Uterus (tissue), 2 donors: ENCODE data around the gene RNF5.

ENCODE experiments used
- CTCF ChIP-seq, 4 experiments: fragments of 200-600 bp in 2 of 4; fragments of 450-650 bp in 2 of 4; sonication (generic) in 2 of 4; IDR thresholded peaks; one replicate each; pipeline ENCODE4 v1.5.1; 2016 to 2019; ENCODE audit warnings: antibody characterized with exemption in 4 of 4, mild to moderate bottlenecking in 2 of 4, moderate library complexity in 1 of 4
- POLR2A ChIP-seq, 2 donors: fragments of 450-650 bp; IDR thresholded peaks; one replicate each; pipeline ENCODE4 v1.6.1; 2016; ENCODE audit warnings: antibody characterized with exemption in 2 of 2, mild to moderate bottlenecking in 1 of 2, moderate library complexity in 1 of 2

DNA sequence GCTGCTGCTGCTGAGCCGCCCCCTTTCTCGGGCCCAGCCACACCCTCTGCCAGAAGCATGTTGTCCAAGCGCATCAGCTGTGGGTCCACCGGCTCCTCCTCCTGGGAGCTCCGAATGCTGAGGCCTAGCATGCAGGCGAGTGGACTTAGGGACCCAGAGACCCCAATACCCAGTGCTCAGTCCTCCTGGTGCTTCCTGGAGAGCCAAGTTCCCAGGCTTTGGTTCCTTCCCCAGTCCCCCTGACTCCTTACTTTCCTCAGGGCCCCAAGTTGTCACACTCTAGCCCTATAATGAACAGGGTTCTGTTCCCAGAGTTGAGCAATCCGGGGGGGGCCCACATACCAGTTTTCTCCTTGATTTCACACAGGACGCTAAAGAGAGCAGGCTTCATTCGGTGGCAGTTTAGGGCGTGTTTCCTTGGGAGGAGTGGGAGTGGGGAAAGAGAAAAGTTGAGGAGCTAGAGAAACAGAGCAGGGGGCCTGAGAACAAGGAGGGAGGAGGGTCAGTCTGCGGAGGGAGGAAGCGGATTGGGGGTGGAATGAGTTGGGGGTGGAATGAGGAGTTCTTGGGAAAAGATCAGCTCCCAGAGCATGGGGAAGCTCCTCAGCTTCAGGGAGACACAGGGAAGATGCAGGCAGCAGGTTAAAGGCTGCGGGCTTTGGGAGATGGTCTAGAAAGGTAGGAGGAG is 10.3 kb downstream of the RNF5 start:
- TF ChIP-seq POLR2A (IDR thresholded peaks at IDR 0.05) (peak in 1 of 2 donors; percentile 8), CTCF (IDR thresholded peaks at IDR 0.05) (no peak)
